Right forelimb (tissue), 1 donor: Measurements from ENCODE around the gene UBQLNL.

ENCODE experiments used
- DNase-seq: peaks from one replicate; pipeline ENCODE4 v3.0.0-alpha.2; 2018

Gene UBQLNL

DNA sequence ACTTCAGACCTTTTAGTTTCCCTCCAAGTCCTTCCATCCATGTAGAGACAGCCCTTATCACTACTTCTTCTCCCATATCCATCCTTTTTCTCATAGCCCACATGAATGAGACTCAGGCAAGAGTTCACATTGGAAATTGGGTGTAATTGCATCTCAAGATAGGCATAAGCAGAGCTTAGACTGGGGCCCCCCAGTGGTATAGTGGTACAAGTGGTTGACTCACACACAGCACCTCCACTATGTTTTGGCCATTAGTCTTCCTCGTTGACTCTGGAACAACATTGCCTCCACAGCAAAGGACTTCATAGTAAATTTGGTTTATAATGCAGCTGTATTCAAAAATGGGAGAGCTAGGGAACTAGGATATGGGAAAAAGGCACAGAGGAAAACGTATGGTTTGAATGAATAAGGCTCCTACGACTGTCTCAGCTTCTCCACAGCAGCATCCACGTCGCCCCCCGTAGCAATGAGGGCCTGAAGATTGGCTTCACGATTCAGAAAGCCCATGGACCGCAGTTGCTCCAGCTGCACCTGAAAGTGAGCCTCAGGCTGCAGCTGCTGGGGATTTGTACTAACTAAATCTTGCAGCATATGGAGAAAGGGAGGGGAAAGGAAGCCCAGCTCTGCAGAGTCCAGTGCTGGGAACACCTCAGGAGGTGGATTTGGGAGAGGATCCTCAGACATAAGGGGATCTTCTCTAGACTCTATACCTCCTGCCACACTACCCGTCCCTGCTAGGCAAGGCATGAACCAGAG lies 9.1 kb downstream of the UBQLNL start:
- DNase-seq = no peak

DNA sequence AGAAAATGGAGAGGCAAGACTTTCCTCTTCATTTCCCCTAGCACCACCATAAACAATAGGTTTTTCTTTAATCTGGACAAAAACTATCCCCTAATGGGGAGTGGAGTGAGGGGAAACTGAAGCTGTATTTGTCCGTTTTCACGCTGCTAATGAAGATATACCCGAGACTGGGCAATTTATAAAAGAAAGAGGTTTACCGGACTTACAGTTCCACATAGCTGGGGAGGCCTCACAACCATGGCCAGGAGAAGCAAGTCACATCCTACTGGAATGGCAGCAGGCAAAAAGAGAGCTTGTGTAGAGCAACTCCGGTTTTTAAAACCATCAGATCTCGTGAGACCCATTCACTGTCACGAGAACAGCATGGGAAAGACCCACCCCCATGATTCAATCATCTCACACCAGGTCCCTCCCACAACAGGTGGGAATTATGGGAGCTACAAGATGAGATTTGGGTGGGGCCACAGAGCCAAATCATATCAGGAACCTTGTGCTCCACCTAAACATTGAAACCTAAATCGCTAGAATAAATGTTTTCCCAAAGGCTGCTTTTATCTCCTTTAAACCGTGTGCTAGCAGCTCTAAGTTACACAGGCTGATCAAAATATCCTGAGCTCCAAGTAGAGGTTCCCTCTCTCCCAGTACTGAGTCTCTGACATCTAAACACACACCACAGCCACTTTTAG lies 11.0 kb downstream of the UBQLNL start:
- no peak for DNase-seq

DNA sequence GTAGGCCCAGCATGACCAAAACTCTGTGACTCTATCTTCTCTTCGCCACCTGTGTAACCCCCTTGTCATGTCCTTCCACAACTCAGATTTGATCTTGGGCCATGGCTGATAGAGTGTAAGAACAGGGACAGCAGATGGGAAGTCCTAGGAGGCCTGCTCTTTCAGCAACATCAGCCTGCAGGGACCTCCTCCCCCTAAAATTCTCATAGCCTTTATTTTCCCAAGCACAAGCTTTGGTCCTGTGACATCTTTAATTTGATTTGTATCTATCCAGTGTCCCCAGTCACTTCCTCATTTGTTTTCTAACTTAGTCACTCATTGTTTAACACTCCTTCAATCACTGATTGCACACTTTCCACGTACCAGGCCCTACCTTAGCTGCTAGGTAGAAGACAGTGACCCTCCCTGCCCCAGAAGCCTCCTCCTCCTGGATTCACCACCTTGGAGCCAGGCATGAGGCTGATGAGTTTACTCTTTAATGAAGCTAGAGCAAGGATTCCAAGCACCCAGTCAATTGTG lies 12.0 kb downstream of the UBQLNL start:
- no peak for DNase-seq

DNA sequence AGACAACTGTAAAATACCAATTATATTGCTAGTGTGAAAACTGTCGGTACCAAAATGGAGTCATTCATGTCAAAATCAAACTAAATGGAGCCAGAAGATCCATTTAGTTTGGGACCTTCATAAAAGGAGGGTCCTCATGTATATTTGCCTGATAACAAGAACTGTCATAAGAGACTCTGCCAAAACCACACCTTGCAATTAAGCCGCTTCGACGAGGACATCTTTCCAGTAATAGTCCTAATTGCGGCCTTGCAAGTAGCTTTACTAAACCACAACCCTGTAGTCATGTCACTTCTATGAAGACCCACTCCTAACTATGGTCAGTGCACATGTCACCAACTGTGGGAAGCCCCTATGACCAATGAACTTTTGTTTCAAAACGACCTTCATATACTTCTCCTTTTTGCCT lies 16.1 kb downstream of the UBQLNL start:
- DNase-seq = no peak

DNA sequence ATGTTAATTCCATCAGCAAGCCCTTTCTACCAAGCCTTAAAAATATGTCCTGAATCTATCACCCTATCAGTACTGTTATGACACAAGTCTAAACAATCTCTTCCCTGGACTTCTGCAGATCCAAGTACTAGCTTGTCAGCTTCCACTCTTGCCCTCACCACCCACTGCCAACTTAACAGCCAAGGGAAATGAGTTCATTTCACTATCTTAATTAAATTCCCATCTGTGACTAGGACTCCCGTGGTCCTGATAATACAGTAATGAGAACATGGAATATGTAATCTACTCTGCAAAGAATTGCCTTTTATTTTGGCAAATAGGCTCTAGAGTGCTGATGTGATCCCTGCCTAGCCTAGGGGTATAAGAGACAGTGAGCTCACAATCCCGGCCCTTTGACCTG lies 16.8 kb downstream of the UBQLNL start:
- no peak for DNase-seq

DNA sequence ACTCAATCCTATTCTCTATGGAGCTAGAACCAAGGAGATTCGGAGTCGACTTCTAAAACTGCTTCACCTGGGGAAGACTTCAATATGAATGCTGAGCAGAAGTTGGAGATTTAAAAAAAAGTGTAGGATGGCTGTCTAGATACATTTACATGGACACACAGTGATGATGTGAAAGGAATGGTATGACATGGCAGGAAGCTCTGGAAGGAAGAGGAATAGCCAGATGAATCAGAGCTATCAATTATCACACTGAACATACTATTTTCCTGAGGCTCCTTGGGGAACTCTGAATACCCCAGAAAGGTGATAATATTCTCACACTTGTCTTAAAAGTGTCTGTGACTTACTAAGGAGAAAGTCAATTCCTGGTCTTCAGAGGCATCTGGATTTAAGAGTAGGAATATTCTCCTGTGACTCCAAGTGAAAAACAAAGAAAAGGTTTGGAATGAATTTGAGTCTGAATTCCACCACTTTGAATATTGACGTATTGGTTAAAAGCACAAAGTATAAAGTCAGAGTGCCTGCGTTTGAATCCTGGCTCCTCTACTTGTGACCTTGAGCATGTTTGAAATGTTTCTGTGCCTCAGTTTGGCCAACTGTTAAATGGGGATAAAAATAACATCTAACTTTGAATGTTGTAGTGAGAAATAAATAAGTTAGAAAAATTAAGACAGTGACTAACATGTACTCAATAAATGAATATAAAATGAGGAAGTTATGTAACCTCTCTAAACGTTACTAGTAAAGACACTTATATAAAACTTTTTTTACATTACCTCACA lies 26.7 kb downstream of the UBQLNL start:
- DNase-seq = no peak

DNA sequence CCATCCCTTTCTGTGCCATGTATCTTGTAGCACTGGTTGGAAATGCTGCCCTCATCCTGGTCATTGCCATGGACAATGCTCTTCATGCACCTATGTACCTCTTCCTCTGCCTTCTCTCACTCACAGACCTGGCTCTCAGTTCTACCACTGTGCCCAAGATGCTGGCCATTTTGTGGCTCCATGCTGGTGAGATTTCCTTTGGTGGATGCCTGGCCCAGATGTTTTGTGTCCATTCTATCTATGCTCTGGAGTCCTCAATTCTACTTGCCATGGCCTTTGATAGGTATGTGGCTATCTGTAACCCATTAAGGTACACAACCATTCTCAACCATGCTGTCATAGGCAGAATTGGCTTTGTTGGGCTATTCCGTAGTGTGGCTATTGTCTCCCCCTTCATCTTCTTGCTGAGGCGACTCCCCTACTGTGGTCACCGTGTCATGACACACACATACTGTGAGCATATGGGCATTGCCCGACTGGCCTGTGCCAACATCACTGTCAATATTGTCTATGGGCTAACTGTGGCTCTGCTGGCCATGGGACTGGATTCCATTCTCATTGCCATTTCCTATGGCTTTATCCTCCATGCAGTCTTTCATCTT lies 27.6 kb downstream of the UBQLNL start:
- DNase-seq = no peak

DNA sequence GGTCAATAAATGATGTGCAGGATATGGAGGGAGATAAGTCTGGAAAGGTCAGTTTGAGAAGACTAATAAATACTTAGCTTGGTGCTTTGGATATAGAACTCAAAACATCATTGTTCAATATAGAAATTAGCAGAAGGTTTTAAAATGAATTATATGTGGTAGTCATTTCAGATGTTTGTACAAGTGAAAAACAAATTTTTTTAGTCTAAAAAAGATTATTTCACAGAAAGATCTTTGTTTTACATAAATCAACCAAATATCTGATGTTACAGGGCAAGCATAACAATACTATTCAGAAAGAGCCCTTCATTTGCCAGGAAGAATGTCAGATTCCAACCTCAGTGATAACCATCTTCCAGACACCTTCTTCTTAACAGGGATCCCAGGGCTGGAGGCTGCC lies 28.1 kb downstream of the UBQLNL start, which contains the start of gene OR52D1:
Gene OR52D1 (plus strand): TSS at position 301 of the 400 bp plus-strand sequence. CDS start 22 bp downstream, at position 323.
- no peak for DNase-seq

DNA sequence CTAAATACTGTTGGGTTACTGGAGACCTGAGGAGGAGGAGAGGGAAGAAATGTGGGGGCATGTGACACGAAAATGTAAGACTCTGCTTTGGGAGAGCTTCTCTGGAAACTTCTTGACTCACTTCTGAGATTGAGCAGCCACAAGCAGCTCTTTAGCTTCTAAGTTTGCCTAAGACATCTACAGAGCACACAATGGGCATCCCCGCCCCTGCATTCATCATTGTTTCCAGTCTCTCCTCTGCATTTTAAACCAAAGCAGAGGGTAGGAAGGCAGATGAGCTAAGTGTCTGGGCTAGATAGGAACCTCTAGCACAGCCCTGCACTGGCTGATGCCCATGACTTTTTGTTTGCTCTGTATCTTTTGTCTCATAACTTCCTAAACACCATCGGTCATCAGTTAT lies 30.1 kb downstream of the UBQLNL start:
- no peak for DNase-seq

DNA sequence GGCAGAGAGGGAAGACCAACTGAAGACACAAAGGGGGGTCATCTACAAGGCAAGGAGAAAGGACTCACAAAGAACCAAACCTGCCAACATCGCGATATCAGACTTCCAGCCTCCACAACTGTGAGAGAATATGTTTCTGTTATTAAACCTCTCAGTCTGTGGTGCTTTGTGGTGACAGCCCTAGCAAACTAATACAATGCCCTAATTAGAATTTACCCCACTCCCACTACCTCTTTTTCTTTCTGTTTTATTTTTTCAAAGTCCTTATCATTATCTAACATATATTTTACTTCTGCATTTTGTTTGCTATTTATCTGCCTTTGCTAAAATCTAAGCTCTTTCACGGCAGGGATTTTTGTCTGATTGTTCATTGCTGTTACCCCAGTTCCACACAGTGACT lies 30.5 kb downstream of the UBQLNL start:
- DNase-seq = no peak

DNA sequence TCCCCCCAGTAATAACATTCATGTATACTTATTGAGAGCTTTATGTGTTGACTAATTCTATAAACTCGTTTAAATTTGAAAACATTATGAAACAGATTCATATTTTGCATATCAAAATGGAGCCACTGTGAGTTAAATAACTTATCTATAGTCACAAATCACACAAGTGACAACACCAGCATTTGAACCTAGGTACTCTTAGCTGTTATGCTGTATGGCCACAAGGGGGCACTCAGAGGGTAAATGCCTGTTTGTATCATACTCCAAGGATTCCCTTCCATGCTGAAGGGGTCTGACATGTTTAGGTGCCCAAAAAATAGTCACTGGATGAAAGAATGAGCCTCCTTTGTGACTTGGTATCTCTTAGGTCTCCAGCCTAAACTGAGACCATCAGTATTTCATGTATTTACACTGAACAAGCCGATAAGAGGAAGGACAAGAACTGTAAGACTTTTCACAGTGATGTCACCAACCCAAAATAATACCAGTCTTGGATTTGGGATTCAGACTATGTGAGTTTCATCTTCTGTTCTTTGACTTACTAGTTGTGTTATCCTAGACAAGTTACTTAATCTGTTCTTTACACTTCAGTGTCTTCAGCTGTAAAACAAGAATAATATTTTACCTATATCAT lies 40.2 kb downstream of the UBQLNL start:
- DNase-seq = no peak

DNA sequence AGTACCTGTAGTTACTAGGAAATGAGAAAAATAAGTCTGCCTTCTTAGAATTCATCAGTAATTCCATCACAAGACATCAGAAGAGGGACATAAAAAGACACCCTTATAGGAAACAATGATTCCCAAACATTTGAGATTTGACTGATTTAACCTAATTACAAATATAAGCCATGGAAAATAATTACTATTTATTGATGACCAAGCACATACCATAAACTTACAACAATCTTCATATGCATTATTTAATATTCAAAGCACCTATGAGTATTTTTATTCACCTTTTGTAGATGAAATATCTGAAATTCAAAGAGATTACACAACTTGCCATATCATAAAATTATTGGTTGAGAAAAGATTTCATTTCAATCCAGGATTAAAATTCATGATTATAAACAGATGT lies 42.6 kb downstream of the UBQLNL start:
- no peak for DNase-seq

DNA sequence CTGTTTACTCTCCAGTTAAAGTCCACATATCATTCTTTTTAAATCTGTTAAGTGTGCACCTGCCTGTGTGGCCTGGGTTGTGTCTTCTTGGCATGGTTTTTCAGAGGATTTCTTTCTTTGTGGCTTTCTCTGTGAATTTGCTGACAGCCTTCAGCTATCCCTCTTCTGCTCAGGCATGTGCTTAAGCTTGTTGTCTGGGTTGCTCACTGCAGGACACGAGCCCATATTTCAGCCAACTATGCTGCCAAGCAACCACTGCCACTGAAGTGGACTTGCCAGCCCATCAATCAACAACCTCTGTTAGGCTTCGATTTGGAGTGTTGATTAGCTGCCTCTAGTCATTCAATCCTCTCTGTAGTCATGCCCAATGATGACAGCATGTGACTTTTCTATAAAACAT lies 49.0 kb downstream of the UBQLNL start:
- no peak for DNase-seq
